NK-92 (cell line): ENCODE measurements around the gene CHD9NB.

Experiments
- DNase-seq: peaks from one replicate; lab custom pipeline; 2025; ENCODE audit not compliant: unreplicated experiment; lab: John Stamatoyannopoulos, UW

Gene CHD9NB

DNA sequence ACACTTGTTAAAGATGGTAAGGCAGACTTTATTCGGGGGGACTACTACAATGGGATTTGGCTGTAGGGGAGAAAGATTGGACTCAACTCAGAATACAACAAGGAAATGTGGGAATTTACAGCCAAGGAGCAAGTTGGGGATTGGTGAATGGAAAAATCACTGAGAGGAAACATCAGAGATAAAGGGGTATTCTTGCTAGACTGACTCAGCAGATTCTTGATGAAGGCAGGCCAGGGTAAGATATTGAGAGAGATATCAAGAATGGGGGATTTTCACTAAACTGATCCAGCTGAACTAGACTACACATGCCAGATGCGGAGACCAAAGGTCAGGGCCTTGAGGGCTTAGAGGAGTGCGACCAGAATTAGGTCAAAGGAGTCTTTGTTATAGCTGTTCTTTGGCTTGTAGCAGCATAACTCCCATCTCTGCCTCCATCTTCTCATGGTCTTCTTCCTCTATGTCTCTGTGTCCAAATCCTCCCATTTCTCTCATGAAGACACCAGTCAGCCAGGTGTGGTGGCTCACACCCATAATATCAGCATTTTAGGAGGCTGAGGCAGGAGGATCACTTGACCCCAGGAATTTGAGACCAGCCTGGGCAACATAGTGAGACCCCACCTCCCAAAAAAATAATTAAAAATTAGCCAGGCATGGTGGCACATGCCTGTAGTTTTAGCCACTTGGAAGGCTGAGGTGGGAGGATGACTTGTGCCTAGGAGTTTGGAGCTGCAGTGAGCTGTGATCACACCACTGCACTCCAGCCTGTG lies 17.3 kb downstream of the CHD9NB start:
- DNase-seq: no peak

DNA sequence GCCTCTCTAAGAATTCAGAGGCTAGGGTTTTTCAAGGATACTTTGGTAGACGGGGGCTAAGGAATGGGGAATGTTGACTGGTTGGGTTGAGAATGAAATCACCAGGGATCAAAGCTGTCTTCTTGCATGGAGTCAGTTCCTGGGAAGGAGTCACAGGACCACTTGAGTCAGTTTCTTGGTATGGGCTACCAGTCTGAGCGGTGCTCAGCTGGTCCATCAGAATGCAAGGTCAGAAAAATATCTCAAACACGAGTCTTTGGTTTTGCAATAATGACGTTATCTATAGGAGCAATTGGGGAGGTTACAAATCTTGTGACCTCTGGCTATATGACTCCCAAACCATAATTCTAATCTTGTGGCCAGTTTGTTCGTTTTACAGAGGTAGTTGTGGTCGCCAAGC lies 18.4 kb downstream of the CHD9NB start:
- DNase-seq: no peak

DNA sequence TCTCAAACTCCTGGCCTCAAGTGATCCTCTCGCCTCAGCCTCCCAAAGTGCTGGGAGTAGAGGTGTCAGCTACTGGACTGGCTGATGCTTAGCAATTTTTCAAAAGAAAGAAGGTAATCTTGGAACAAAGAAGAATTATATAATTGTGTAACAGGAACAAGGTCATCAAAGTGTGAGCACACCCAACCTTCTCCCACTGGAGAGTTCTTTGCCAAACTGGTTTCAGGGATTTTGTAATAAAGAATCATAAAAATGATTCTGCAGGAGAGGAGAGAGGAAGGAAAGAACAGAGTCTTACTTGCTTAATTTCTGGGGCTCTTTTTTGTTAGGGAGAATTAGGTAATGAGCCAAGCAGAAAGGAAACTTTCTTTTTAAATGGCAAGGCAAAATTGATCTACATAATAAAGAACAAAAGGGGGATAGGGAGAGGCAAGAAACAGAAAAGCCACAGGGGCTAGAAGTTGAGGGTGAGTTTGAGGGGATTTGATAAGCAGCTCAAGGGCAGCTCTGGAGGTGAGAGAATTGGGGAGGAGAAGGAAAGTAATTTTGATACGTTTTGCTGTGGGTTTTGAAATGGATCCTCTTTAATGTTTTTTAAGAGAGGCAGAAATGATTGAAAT lies 21.3 kb downstream of the CHD9NB start:
- DNase-seq: no peak

DNA sequence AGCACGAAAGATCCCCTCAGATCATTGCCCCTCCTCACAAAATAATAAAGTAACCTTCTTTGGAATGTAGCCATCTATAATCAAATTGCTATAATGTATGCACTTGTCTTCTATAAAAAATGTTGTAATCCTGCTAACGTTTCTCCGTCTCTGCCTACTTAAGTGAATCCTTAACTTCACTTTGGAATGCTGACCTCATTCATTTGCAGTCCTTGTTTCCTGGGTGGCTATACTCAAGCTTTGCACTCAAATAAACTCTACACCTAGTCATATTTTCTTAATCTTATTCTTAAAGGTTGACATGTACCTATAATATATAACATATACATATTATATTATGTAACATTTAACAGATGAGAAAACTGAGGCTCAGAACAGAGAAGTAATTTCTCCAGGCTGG lies 22.7 kb downstream of the CHD9NB start:
- no peak for DNase-seq

DNA sequence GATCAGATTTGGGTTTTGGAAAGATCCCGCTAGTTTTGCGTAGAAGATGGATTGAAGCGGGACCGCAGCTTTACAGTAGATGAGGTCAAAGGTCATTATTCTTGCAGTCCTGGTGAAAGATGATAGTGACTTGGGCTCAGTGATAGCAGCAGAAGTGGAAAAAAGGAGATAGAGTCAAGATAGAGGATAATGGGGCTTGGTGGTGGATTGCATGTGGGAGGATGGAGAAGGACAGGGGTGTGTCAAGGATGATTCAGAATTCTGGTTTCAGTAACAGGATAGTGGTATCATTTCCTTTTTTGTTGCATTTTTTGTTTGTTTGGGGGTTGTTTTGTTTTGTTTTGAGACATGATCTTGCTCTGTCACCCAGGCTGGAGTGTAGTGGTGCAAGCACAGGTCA lies 28.7 kb downstream of the CHD9NB start:
- no peak for DNase-seq

DNA sequence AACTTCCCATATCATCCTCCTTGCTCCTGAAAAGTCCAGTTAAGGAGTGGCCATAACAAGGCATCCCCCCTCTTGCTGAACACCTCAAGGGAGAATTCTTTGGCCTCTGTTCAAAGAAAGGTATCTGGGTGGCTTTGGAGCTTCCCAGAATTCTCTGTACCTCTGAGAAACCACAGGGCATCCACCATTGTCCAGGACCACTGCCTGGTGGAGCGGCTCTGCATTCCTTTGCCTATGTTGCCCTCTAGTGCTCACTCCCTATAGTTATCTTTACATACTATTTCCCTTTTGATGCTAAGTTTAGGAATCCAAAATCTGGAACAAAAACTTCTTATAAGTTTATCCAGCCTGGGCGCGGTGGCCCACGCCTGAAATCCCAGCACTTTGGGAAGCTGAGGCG lies 30.3 kb downstream of the CHD9NB start:
- DNase-seq: no peak

DNA sequence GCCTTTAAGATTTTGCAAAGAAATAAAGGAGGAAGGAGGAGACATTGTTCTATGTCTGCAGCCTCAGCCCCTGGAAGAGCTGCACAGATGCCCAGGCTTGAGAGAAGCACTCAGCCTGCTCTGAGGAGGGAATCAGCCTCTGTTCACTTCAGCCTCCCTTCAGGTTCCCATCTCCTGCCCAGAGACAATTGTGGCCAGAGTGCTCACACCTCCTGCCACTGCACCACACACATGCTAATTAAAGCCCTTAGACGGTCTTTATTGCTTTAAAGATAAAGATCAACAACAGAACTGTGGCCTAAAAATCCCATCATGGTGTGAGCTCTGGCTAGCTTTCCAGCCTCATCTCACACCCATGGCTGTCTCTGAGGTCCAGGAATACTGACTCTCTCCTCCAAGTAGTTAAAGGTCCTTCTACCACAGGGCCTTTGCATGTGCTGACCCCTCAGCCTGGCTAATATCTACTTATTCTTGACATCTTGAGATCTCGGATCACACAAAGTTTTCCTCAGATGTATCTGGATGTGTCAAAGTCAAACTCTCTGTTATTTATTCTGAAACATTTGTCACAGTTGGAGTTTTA lies 33.8 kb downstream of the CHD9NB start:
- no peak for DNase-seq

DNA sequence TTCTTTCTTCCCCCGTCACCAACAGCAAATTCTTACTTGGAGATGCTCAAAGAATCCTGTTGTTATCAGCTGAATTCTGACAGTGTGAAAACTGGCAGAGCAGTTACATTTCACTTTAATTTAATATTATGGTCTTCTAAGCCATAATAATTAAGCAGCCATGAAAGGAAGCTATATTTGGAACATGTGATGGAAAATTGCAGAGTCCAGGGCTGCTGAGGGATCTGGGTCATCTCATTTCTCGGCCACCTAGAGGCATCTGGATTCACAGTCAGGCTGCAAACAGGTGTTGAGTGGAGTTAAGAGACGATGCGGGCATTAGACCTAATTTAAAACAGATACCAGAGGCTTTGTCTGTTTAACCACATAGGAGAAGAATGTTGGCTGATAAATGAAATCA lies 38.4 kb downstream of the CHD9NB start:
- DNase-seq: no peak

DNA sequence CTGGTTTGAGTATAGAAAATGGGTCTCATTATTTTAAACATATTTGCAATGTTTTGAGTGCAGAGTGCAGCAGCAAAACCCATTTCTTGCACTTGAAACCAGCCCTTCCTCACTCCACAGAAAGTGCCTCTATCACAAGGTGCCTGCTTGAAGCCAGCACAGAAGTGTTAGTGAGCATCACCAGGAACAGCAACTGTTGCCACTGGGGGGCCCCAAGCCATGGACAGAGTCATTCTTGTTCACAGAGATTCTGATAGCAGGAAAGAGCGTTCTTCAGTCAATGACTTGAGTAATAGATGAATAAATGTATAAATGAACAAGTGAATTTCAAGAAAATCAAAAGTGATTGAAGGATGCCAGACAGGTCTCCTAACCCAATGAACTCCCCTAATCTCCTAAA lies 45.6 kb downstream of the CHD9NB start:
- DNase-seq: no peak

DNA sequence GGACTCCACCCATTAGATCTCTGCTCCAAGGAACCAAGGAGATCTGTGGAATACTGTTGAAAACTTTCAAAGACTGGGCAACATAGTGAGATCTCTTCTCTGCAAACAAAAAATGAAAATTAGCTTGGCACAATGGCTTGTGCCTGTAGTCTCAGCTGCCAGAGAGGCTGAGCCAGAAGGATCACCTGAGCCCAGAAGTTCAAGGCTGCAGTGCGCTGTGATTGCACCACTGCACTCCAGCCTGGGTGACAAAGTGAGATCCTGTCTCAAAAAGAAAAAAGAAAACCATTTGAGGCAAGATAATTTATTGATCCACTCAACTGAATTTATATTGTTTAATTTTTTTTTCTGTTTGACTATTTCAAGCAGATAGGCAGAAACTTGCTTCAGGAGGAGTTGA lies 54.8 kb downstream of the CHD9NB start:
- no peak for DNase-seq

DNA sequence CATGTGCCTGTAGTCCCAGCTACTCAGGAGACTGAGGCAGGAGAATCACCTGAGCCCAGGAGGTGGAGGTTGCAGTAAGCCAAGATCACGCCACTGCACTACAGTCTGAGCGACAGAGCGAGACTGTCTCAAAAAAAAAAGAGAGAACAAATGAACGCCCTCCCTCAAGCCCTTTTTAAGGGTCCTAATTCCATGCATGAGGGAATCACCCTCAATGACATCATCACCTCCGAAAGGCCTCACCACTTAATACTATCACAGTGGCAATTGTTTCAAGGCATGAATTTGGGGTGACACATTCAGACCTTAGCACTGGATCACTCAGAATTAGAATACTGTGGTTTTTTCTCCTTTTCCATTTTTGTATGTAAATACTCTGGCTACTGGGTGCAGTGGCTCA lies 57.8 kb downstream of the CHD9NB start:
- no peak for DNase-seq

DNA sequence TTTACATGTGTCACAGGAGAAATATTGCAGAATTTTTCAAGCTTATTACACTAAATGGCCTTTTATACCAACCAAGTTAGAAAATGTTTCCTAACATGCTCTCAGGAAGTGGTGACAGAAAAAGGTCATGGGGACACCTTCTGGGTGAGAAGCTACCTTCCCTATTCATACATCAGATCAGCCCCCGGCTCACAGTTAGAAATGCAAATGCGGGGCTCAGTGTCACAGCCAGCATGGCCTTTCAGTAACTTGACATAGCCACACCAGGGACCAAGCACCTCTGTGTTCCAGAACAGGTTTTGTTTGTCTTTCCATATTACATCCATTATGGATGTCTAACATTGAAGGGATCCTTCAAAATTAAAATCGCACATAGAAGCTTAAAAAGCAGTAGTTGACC lies 59.5 kb downstream of the CHD9NB start:
- DNase-seq: no peak

DNA sequence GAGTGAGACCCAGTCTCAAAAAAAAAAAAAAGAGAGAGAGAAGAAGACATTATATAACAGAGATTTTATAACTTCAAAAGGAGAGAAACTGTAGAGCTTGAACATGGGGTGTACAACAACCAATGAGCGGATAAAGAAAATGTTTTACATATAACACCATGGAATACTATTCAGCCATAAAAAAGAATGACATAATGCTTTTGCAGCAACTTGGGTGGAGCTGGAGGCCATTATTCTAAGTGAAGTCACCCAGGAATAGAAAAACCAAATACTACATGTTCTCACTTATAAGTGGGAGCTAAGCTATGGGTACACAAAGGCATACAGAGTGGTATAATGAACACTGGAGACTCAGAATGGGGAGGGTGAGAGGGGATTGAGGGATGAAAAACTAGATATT lies 61.1 kb downstream of the CHD9NB start:
- DNase-seq: no peak
